ENCODE measurements around the gene TCF20.

GRCh38 chr22:42307806-42308563, 37.5 kb upstream of the TCF20 start:
- TF ChIP-seq CTCF (IDR thresholded peaks at IDR 0.05) (no peak), EP300 (IDR thresholded peaks at IDR 0.05) (no peak), POLR2AphosphoS5 (IDR thresholded peaks at IDR 0.05) (no peak), POLR2A (IDR thresholded peaks at IDR 0.05) (no peak)

Measured in upper lobe of left lung (tissue), 4 donors.